ENCODE measurements around the gene PRDM2. TPM values are rescaled to one million over a fixed set of nuclear protein-coding genes. Genes with fewer than 3 reads are reported as not detected.

The PRDM2 gene
- total and polyA plus RNA-seq, 10 donors = 12.0 to 75.7 (median 57.4) TPM

DNA sequence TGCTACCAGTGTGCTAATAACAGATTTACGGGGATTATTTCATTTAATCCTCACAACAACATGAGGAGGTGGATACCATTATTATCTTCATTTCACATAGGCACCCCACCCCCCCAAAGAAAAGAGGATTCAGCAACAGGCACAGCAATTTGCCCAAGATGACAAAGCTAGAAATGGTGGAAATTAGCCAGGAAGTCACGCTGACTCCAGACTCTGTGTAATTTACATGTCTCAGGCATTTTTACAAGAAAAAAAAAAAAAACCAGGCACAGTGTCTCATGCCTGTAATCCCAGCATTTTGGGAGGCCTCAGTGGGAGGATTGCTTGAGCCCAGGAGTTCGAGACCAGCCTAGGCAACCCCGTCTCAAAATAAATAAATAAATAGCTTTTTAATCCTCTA lies 37.5 kb upstream of the PRDM2 start:
- TF ChIP-seq, protein P1, sequence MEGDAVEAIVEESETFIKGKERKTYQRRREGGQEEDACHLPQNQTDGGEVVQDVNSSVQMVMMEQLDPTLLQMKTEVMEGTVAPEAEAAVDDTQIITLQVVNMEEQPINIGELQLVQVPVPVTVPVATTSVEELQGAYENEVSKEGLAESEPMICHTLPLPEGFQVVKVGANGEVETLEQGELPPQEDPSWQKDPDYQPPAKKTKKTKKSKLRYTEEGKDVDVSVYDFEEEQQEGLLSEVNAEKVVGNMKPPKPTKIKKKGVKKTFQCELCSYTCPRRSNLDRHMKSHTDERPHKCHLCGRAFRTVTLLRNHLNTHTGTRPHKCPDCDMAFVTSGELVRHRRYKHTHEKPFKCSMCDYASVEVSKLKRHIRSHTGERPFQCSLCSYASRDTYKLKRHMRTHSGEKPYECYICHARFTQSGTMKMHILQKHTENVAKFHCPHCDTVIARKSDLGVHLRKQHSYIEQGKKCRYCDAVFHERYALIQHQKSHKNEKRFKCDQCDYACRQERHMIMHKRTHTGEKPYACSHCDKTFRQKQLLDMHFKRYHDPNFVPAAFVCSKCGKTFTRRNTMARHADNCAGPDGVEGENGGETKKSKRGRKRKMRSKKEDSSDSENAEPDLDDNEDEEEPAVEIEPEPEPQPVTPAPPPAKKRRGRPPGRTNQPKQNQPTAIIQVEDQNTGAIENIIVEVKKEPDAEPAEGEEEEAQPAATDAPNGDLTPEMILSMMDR (IDR thresholded peaks at IDR 0.05 in 8 of 11, conservative IDR thresholded peaks at IDR 0.05 in 3 of 11) = no peak
- TF ChIP-seq POLR2A (IDR thresholded peaks at IDR 0.05) (no peak), POLR2AphosphoS5 (IDR thresholded peaks at IDR 0.05) (no peak)
- H3K27ac ChIP-seq = no peak overlapping the region
- peaks cover 0 to 11% (median 3%) of the 10 kb centered on the region in 8 donors for H3K9me3 ChIP-seq
- no peak overlapping the region for H3K4me3 ChIP-seq
- peaks cover 0 to 28% (median 0%) of the 10 kb centered on the region in 7 donors for H3K27me3 ChIP-seq (replicated peaks in 1 of 7)
- DNase-seq = no peak
- H3K4me1 ChIP-seq = peaks cover 0 to 42% (median 12%) of the 10 kb centered on the region in 6 donors
- H3K36me3 ChIP-seq = no peaks in the 10 kb centered on the region
- 40 to 57% (median 54%) methylated on average over 4 of the region's 4 CpGs for WGBS, 5 donors
- intact Hi-C loops (cut with DNase I; ENCODE audit: low total_unique reads) = loop anchor here (5.0 kb wide), 1 partner anchor 150 kb away; no protein-coding TSS in a partner anchor

GRCh38 chr1:13663969-13664368 lies 36.0 kb upstream of the PRDM2 start:
- 44 to 75% (median 57%) methylated on average over 4 of the region's 4 CpGs for WGBS, 5 donors
- Histone ChIP-seq H3K36me3 (no peaks in the 10 kb centered on the region), H3K4me3 (no peak overlapping the region), H3K4me1 (peaks cover 0 to 43% (median 12%) of the 10 kb centered on the region in 6 donors), H3K9me3 (peaks cover 0 to 11% (median 3%) of the 10 kb centered on the region in 8 donors), H3K27me3 (replicated peaks in 1 of 7) (peaks cover 0 to 33% (median 0%) of the 10 kb centered on the region in 7 donors), H3K27ac (no peak overlapping the region)
- TF ChIP-seq POLR2AphosphoS5 (IDR thresholded peaks at IDR 0.05) = no peak
- TF ChIP-seq, protein P1 (IDR thresholded peaks at IDR 0.05 in 8 of 11, conservative IDR thresholded peaks at IDR 0.05 in 3 of 11) = no peak
- no peak for TF ChIP-seq POLR2A (IDR thresholded peaks at IDR 0.05)
- intact Hi-C loops (cut with DNase I; ENCODE audit: low total_unique reads) = loop anchor here (2.0 to 5.0 kb wide), 2 partner anchors 148 to 297 kb away; no protein-coding TSS in a partner anchor
- no peak for DNase-seq

DNA sequence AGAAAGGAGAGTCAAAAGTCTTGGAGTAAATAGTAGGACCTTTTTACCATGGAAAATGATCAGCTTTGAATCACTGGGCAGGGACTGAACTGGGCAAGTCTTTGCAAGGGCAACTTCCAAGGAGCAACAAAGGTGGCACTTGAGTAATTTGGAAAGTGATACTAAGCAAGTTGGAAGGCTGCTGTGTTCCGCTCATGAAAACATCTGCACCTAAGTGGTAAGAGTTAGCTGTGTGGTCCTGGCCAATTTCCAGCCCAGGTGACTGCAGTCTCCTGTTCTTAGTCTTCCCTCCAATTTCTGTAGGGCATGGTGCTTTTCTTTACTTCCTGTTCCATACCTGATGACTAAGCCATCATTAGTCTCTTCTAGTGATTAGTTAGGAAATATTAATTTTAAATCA lies 35.5 kb upstream of the PRDM2 start:
- intact Hi-C loops (cut with DNase I; ENCODE audit: low total_unique reads) = loop anchor here (2.0 to 5.0 kb wide), 2 partner anchors 148 to 296 kb away; no protein-coding TSS in a partner anchor
- Histone ChIP-seq H3K36me3 (no peaks in the 10 kb centered on the region), H3K9me3 (peaks cover 0 to 8% (median 1%) of the 10 kb centered on the region in 8 donors), H3K4me3 (no peak overlapping the region), H3K27ac (no peak overlapping the region), H3K27me3 (replicated peaks in 1 of 7) (peaks cover 0 to 33% (median 0%) of the 10 kb centered on the region in 7 donors), H3K4me1 (peaks cover 0 to 43% (median 12%) of the 10 kb centered on the region in 6 donors)
- WGBS, 5 donors = 54 to 90% (median 69%) methylated on average over 1 of the region's 1 CpG
- TF ChIP-seq, protein P1 (IDR thresholded peaks at IDR 0.05 in 8 of 11, conservative IDR thresholded peaks at IDR 0.05 in 3 of 11) = no peak
- no peak for TF ChIP-seq POLR2A (IDR thresholded peaks at IDR 0.05)
- TF ChIP-seq POLR2AphosphoS5 (IDR thresholded peaks at IDR 0.05) = no peak
- DNase-seq = no peak

DNA sequence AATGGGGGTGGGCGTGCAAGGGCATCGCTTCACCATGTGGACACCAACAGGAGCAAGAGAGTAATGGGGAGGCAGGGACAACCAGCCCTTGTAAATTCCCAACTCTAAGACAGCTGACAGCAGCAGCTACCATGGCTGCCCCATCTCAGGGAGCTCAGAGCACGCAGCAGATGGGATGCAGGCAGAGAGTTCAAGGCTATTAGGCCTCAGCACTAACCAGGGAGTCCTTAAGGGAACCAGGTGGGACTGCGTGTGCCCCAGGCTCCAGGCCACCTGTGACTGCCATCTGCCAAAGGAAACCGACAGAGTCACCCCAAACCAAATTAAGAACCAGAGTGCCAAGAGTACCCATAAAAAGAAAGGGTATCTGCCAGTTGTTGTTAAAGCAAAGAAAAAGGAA lies 33.7 kb upstream of the PRDM2 start:
- DNase-seq = no peak
- 75 to 88% (median 84%) methylated on average over 5 of the region's 5 CpGs for WGBS, 5 donors
- intact Hi-C loops (cut with DNase I; ENCODE audit: low total_unique reads) = no loop called here
- H3K9me3 ChIP-seq = no peaks in the 10 kb centered on the region
- TF ChIP-seq, protein P1 (IDR thresholded peaks at IDR 0.05 in 8 of 11, conservative IDR thresholded peaks at IDR 0.05 in 3 of 11) = no peak
- no peak for TF ChIP-seq POLR2AphosphoS5 (IDR thresholded peaks at IDR 0.05)
- TF ChIP-seq POLR2A (IDR thresholded peaks at IDR 0.05) = no peak
- peaks cover 0 to 33% (median 0%) of the 10 kb centered on the region in 7 donors for H3K27me3 ChIP-seq (replicated peaks in 1 of 7)
- H3K36me3 ChIP-seq = no peaks in the 10 kb centered on the region
- H3K27ac ChIP-seq = peak overlapping the region in 3 of 8 donors; percentile 1 to 22 (median 2)
- no peak overlapping the region for H3K4me3 ChIP-seq
- peaks cover 0 to 43% (median 12%) of the 10 kb centered on the region in 6 donors for H3K4me1 ChIP-seq

Measured in spleen (tissue), 11 donors.